Measurements from ENCODE around the gene CAPN7.
"Not testable (repeated sequence)": the region's sequence is repeated elsewhere in the genome, so short reads cannot be mapped to it uniquely, and the experiment has no call there.

The CAPN7 gene

DNA sequence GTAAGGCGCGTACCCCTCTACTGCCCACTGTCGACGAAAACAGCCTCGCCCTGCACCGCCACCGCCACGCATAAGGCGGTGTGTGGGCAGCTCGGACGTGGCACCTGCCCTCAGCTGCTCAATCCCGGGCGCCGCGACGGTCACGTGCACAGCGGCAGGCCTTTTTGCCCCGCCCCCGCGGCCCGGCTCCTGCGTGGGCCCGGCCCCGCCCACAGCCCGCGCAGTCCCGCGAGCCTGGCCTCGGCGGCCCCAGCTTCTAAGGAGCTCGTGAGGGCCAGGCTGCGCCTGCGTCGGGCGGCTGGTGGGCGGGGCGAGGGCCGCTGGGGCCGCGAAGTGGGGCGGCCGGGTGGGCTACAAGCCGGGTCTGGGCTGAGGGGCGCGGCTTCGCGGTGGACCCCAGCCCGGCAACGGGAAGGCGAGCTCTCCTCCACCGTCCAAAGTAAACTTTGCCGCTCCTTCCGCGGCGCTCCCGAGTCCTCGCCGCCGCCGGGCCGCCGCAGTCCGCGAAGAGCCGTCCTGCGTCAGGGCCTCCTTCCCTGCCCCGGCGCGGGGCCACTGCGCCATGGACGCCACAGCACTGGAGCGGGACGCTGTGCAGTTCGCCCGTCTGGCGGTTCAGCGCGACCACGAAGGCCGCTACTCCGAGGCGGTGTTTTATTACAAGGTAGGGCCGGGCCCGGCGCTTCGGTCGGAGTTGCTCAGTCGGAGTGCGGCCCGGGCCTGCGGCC is at the start of gene CAPN7:
Gene CAPN7, plus strand, starts transcription at position 313 of the 728 bp plus-strand sequence. Its CDS starts 250 bp downstream, at position 563.
- DNase-seq: no peak

DNA sequence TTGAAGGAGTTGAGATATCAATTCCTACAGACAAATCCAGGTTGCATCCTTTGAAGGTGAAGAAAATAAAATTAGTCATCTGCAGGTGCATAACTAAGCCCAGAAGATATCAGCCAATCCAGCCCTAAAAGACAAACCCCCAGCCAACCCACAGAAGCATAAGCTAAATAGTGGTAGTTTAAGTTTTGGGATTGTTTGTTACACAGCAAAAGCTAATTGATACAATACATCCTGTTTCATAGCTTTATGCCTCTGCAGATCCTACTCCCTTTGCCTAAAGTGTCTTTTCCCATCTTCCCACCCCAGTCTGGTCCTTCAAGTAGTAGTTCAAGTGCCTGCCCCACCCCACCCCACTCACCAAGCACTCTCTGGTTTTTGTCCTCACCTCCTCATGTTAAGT is 48.6 kb upstream of the CAPN7 start:
- DNase-seq: no peak

DNA sequence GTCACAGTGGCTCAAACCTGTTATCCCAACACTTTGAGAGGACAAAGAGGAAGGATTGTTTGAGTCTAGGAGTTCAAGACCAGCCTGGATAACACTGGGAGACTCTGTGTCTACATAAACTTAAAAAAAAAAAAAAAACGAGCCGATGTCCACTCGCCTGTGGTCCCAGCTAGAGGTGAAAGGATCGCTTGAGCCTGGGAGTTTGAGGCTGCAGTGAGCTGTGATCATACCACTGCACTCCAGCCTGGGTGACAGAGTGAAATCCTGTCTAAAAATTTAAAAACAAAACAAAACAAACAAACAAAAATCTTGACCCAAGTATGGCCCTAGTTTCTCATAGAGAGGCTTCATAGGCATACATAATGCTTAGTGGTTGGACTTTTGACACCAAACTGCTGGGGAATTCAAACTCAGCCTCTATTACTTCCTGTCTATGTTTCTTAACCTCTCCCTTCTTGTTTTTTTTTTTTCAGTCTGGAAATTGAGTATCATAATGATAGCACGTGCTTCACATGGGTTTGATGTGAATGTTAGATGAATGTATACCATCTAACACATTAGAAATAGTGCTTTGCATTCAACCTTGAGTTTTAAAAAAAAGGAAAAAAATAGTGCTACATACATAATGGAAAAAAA is 46.4 kb upstream of the CAPN7 start:
- DNase-seq: no peak

DNA sequence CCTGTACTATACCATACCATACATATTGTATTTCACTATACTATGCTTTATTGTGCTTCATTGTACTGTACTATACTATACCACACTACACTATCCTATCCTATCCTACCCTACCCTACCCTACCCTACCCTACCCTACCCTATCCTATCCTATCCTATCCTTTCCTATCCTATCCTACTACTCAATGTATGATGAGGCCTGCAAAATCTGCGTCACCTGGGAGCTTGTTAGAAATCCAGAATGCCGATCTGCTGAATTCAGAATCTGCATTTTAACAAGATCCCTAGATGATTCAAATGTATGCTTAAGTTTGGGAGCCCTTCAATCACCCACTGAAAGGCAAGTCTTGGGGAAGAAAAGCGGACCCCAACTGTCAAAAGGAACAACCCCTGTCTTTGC is 45.4 kb upstream of the CAPN7 start:
- DNase-seq: no peak

DNA sequence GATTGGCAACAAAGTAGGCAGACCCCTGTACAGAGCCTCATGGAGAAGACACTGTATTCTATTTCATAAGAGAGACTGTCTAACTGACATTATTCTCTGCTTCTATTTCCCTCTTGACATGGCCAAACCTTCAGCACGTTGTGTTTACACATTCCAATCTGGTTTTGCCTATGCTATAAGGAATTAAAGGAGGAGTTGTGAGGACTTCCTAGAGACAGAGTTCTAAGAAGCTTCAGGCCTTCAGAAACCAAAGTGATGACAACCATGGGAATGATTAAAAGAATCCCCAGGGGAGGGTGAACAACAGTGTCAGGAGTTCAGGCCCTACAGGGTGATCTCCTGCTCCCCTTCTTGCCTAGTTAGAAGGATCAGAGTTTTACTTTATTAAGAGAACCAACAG is 44.9 kb upstream of the CAPN7 start:
- no peak for DNase-seq

DNA sequence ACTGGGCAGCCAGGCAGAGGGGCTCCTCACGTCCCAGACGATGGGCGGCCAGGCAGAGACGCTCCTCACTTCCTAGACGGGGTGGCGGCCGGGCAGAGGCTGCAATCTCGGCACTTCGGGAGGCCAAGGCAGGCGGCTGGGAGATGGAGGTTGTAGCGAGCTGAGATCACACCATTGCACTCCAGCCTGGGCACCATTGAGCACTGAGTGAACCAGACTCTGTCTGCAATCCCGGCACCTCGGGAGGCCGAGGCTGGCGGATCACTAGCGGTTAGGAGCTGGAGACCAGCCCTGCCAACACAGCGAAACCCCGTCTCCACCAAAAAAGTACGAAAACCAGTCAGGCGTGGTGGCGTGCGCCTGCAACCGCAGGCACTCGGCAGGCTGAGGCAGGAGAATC is 42.4 kb upstream of the CAPN7 start:
- DNase-seq: not testable (repeated sequence)

DNA sequence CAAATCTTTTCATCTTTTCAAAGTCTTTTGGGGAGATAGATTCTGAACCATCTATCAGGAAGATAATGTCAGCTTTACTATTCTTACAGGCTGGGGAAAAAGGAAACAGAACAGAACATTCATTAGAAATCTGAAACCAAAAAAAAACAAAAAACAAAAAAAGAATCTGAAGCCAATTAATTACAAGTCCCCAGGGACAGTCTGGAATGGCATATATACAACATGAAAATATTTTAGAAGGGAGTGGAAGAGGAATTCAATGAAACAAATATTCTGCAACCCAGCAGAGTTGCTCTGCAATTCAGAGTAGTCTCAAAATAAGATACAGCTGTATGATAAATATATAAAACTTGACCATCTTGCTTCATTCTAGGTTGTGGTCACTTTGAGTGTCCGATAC is 41.7 kb upstream of the CAPN7 start:
- no peak for DNase-seq

DNA sequence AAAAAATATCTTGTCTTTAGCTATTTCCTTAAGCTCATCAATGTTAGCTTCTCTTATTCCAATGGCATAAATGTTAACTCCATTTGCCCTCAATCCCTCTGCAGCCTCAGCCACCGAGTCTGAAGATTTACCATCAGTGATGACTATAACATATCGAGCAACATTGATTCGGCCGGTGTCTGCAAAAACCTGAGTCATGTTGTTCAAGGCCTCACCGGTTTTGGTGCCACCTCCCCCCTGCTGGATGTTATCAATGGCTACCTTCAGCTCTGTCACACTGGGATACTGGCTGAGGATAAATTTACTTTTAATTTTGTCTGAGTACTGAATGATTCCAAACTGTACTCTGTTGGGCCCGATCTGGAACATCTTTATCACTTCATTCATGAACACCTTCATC is 41.0 kb upstream of the CAPN7 start:
- DNase-seq: no peak

DNA sequence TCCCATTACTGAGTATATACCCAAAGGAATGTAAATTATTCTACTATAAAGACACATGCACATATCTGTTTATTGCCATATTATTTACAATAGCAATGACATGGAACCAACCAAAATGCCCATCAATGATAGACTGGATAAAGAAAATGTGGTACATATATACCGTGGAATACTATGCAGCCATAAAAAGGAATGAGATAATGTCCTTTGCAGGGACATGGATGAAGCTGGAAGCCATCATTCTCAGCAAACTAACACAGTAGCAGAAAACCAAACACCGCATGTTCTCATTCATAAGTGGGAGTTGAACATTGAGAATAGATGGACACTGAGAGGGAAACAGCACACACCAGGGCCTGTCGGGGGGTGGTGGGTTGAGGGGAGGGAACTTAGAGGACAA is 39.7 kb upstream of the CAPN7 start:
- DNase-seq: not testable (repeated sequence)

DNA sequence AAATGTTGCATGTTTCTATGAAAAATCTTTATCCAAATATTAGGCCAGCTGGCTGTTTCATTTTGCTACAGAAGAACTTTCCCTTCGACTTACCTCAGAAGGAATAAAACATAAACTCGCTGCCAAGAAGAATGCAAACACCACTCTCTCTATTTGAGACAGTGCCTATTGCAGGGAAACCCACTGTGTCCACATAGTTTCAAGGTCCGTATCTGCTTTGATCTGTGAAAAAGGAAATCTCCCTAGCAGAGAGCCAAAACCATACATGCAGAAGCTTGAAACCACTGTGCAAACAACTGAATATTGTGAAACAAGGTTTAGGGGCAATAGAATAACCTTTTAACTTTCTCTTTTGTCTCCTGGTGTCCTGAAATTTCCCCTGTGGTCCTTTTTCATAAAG is 35.0 kb upstream of the CAPN7 start:
- DNase-seq: no peak

DNA sequence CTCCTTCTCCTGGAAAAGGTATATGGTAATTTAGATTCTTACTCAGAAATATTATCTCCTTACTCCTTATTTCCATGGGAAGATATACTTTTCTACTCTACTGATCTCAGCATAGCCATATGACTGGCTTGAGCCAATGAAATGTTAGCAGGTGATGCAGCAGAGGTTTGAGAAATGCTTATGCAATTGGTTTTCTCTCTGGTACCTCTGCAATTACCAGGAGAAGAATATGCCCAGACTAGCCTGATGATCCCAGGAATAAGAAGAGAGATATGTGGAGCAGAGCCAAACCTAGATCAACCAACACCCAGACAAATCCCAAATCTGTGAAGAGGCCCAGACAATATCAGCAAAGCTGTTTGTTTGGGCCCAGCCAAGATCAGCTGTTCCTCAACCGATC is 33.2 kb upstream of the CAPN7 start:
- DNase-seq: no peak

DNA sequence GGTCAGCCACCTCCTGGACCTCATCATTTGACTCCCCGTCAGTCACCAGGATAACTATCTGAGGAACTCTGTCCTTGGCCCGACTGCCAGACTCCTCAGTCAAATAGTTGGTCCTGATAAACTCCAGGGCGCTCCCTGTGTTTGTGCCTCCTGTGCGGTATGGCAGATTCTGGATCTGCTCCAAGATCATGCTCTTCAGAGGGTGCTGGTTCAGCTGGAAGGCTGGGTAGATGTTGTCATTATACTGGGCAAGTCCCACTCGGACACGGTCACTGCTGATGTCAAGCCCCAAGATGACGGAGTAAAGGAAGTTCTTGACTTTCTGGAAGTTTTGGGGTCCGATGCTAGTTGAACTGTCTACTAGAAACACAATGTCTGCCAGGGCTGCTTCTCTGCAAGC is 31.1 kb upstream of the CAPN7 start:
- no peak for DNase-seq

DNA sequence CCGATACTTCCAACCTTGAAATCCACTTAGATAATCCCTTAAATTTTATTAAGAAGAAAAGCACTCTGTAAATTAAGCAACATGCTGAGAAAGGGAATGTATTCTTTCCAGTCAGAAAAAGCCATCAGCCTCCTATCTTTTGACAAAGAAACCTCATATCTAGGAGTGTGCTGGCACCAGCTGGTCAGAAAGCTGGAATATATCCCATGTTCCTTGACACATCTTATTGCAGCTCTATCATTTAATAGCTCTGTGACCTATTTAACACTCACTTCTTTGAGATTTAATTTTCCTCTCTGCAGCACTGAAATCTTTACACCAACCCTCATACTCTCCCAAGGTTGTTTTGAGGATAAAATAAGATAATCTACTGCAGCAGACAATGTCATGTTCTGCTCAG is 30.4 kb upstream of the CAPN7 start:
- no peak for DNase-seq

DNA sequence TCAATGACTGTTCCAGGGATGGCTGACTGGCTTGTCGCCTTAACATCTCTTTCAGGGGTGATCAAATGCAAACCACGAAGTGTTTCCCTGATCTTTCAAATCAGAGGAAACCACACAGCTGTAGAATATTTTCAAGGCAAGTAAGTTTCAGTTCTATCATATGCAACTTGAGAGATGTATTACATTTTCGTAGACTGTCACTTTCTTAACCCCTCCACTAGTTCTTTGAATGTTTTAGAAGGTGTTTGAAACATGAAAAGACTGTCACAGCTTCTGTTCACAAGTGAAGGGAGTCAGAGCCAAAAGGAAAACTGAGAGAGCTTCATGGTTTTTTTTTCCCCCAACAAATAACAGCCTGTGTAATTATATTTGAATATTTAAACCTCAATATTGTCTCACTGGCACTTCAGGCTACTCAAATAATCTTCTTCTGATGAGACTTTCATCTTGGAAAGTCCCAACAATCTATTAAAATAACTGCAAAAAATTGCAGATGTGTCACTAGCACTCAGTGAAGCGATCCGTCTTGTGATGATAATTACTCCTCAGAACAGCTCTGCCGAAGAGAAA is 25.9 kb upstream of the CAPN7 start:
- DNase-seq: no peak

DNA sequence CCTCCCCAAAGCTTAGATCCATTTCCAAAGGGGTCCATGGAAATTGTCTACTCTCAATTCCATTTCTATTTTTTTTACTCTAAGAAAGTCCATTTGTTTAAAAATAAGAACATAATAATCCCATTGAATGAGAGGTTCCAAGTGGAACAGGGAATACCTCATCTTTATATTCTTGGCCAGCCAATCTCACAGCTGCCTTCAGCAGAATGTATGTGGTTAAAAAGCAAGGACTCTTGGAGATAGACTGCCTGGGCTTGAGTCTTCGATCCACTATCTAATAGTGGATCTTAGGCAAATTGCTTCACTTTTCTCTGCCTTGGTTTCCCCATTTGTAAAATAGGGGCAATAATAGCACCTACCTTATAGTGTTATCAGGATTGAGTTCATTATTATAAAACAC is 24.5 kb upstream of the CAPN7 start:
- DNase-seq: no peak

DNA sequence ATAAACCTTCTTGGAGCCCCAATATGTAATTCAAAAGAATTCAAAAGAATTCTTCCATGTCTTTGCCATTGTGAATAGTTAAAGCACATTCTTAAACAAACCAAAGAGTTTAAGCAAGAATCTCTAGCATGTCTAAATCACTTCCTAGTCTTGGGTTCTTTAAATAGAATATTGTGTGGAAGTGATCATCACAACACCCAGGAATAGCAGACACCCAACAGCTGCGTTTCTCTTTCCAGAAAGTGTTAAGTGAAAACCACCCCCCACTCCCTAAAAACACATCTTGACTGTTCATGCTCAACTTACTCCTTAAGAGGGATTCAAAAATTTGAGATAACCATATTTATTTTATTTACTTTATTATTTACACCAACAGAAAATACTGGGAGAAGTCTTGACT is 24.1 kb upstream of the CAPN7 start:
- no peak for DNase-seq

DNA sequence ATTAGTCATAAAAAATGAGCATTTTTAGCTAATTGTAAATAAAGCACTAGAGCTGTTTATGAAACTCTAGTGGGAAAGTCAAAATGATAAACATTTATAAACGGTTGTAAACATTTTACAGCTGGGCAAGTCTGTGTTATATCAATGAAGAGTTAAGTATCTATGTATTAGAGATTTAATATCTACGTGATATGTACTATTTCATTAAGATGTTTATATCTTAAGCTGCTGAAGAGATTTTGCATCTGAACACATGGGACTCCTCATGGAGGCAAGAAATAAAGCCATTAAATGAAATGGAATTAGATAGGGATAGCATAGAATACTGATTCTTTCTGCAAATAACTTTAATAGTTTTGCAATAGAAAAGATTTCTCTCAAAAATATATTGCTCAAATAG is 23.0 kb upstream of the CAPN7 start:
- DNase-seq: no peak

DNA sequence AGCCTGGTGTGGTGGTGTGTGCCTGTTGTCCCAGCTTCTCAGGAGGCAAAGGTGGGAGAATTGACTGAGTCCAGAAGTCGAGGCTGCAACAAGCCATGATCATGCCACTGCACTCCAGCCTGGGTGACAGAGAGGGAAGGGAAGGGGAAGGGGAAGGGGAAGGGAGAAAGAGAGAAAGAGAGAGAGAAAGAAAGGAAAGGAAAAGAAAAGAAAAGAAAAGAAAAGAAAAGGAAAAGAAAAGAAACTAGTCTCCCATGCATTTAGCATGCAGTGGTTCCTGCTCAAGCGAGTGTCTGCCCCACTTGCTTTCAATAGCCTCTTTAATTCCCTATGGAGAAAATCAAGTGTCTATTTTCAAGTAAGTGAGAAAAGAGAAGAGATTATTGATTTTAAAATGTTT is 20.6 kb upstream of the CAPN7 start:
- no peak for DNase-seq

DNA sequence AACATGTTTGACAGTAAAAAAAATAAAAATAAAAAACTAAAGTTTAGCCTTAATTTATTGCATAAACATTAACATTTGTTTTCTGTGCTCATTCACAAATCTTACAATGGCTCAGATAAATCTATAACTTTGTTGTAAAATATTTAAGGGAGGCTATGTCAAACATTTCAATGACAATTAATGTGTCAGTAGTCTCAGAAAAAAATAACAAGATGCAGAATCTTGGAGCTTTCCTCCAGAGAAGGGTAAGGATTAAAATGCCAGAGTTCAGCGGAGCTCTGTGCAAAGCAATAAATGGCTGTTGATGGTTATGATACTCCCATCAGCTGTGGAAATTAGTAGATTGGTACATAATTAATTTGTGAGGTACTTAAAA is 20.0 kb upstream of the CAPN7 start:
- DNase-seq: no peak

DNA sequence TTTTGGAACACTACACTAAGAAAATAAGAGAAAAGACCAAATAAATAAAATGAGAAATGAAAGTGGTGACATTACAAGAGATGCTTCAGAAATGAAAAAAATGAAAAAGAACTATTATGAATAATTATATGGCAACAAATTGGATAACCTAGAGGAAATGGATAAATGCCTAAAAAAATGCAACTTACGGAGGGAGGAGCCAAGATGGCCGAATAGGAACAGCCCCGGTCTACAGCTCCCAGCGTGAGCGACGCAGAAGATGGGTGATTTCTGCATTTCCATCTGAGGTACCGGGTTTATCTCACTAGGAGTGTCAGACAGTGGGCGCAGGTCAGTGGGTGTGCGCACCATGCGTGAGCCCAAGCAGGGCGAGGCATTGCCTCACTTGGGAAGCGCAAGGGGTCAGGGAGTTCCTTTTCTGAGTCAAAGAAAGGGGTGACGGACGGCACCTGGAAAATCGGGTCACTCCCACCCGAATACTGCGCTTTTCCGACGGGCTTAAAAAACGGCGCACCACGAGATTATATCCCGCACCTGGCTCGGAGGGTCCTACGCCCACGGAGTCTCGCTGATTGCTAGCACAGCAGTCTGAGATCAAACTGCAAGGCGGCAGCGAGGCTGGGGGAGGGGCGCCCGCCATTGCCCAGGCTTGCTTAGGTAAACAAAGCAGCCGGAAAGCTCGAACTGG is 19.4 kb upstream of the CAPN7 start:
- DNase-seq: peak in 1 of 2 experiments; percentile 12

DNA sequence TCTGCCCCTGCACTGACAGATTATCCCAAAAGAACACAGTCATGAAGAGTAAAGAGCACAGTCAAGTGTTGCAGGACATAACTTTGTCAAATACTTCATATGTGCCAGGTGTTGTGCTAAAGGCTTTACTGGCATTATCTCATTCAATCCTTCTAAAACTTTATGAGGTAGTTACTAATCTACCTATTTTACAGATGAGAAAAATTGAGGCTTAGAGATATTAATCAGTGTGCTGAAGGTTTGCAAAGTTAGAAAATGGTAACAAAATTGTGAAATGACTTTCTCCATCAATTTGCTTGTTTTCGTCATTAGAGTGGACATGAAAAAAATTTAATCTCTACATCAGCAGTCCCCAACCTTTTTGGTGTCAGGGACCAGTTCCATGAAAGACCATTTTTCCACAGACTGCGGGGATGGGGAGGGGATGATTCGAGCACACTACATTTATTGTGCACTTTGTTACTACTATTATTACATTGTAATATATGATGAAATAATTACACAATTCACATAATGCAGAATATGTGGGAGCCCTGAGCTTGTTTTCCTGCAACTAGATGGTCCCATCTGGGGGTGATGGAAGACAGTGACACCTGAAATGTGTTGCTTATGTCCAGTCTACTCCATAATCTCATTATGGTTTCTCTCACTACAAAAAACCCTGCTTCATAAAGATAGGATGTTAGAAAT is 8.6 kb upstream of the CAPN7 start:
- no peak for DNase-seq

DNA sequence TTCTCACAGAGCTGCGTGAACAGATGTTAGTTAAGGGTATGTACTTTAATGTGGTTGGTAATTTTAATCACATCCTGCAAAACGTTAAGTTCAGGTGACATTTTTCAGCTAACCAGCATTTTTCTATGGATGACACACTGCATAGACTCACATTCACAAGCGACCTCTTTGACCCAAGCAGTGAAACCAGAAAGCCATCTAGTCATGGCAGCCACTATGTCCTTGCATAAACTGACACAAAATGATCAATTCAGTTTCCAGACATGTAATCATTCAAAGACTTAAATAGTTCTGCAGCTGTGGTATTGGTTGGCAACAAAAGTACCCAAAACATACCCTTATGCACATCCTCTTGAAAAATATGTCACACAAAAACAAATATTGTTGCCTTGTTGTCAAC is 7.4 kb upstream of the CAPN7 start:
- DNase-seq: no peak

DNA sequence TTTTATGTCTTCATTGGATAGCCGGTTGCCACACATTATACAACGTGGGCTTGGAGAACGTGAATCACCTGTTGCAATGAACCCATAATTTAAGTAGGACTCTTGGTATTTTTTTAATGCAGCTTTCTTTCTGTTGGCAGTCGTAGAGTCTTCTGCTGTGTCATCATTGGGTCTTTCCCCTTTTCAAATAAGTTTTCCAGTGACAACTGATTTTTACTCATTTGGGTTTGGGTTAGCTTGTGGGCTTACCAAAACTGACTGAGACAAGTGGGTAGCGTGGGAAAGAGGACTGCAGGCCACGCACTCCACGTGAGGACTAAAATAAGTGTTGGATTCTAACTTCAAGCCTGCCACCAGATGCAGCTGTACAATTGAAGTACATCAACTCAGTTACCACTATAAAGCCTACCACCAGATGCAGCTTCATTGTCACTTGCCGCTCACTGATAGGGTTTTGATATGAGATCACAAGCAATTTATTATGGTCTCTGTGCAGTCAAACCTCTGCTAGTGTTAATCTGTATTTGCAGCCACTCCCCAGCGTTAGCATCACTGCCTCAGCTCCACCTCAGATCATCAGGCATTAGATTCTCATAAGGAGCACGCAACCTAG is 6.4 kb upstream of the CAPN7 start:
- DNase-seq: no peak

Measured in NCI-H526 (cell line).